Measurements from ENCODE around the gene STARD9. TPM values are rescaled to one million over a fixed set of nuclear protein-coding genes. Genes with fewer than 3 reads are reported as not detected.

Gene STARD9
- total RNA-seq, 1 donor from 2014 or later, result 41.8 TPM

Other genes with a start within 250 kb of the STARD9 start
- gene CAPN3, start 216.1 kb upstream of the STARD9 start, total RNA-seq, result 66.0 TPM
- 91.1 TPM for gene ZNF106, start 84.5 kb upstream of the STARD9 start, total RNA-seq
- 58.8 TPM for gene SNAP23, start 80.0 kb upstream of the STARD9 start, total RNA-seq
- 17.4 TPM for gene LRRC57, start 26.8 kb upstream of the STARD9 start, total RNA-seq
- gene HAUS2, start 26.8 kb upstream of the STARD9 start, total RNA-seq, result 21.0 TPM
- 9.6 TPM for gene CDAN1, start 161.5 kb downstream of the STARD9 start, total RNA-seq

All from skin of body (tissue), 1 donor.